ENCODE results near the gene SLC37A1.

GRCh38 chr21:42541174-42541573 is 27.5 kb downstream of the SLC37A1 start:
- TF ChIP-seq CTCF (IDR thresholded peaks at IDR 0.05): no peak
- no peak for TF ChIP-seq POLR2A (IDR thresholded peaks at IDR 0.05)
